ENCODE data around the gene CDHR3.

DNA sequence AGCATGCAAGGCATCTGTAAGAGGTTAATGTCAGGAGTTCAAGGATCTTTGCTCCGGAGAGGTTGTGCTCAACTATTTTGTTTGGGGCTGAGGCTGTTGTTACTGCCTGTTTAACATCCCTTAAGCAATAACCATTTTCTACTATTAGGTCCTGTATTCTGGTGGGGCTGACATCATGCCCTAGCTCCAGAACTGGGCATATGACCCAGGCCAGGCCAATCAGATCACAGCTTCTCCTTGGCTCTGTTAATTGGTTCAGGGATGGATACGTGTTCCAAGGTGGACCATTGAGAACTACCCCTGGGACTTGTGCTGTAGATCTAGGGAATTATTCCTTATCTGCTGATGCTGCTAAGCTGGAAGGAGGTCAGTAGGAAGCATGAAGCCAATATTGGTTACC is 82.1 kb downstream of the CDHR3 start:
- TF ChIP-seq, protein P1, sequence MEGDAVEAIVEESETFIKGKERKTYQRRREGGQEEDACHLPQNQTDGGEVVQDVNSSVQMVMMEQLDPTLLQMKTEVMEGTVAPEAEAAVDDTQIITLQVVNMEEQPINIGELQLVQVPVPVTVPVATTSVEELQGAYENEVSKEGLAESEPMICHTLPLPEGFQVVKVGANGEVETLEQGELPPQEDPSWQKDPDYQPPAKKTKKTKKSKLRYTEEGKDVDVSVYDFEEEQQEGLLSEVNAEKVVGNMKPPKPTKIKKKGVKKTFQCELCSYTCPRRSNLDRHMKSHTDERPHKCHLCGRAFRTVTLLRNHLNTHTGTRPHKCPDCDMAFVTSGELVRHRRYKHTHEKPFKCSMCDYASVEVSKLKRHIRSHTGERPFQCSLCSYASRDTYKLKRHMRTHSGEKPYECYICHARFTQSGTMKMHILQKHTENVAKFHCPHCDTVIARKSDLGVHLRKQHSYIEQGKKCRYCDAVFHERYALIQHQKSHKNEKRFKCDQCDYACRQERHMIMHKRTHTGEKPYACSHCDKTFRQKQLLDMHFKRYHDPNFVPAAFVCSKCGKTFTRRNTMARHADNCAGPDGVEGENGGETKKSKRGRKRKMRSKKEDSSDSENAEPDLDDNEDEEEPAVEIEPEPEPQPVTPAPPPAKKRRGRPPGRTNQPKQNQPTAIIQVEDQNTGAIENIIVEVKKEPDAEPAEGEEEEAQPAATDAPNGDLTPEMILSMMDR (conservative IDR thresholded peaks at IDR 0.05; ENCODE audit: low read length) = no peak
- no peak for TF ChIP-seq EZH2phosphoT487 (IDR thresholded peaks at IDR 0.05; ENCODE audit: borderline replicate concordance, low read depth, low read length)

Measured in OCI-LY7 (cell line).